Cardiac muscle cell (in vitro differentiated cells and primary cell): Measurements from ENCODE around the gene WDR82. TPM values are rescaled to one million over a fixed set of nuclear protein-coding genes. Genes with fewer than 3 reads are reported as not detected.

ENCODE experiments used
- DNase-seq, 2 donors: peaks; one replicate each; pipeline versions ENCODE4 v3.0.0 to v3.0.0-alpha.2; 2010 to 2017; ENCODE audit warnings: low read depth in 1 of 2, low spot score in 1 of 2
- H3K27ac ChIP-seq: fragments of 200-600 bp; sonication (generic); 2 replicates; pipeline ENCODE4 v1.5.1; 2016
- H3K27me3 ChIP-seq: fragments of 200-600 bp; sonication (generic); 2 replicates; pipeline ENCODE4 v1.6.0; 2016; ENCODE audit warnings: control low read depth
- H3K36me3 ChIP-seq: fragments of 200-600 bp; sonication (generic); 2 replicates; pipeline ENCODE4 v1.5.1; 2016; ENCODE audit warnings: control low read depth
- H3K4me1 ChIP-seq: fragments of 200-600 bp; sonication (generic); 2 replicates; pipeline ENCODE4 v1.8.1; 2017; ENCODE audit warnings: low read depth, mild to moderate bottlenecking, mixed run types
- H3K4me3 ChIP-seq: fragments of 200-600 bp; sonication (generic); 2 replicates; pipeline ENCODE4 v1.5.1; 2016; ENCODE audit warnings: mild to moderate bottlenecking
- H3K9me3 ChIP-seq: fragments of 200-600 bp; sonication (generic); 2 replicates; pipeline ENCODE4 v1.5.1; 2017; ENCODE audit warnings: low read depth, mild to moderate bottlenecking, control low read depth
- polyA plus RNA-seq: library from polyadenylated mRNA; unstranded; fragments of >200 nt; fragmentation: Nextera tagmentation; extraction: Ambion mirVana; gene quantifications from 2 replicates; pipeline ENCODE4 v1.2.1, GENCODE V29; 2016
- total RNA-seq: library from RNA; depleted of rRNA; stranded (reverse); fragments of >200 nt; gene quantifications from 2 replicates; pipeline ENCODE4 v1.2.3, GENCODE V29; 2016
- TF ChIP-seq, protein P1 (sequence below): IDR thresholded peaks from 2 replicates; pipeline ENCODE4 v1.5.1; 2012; ENCODE audit warnings: low read depth, mild to moderate bottlenecking, low read length

The WDR82 gene
- total and polyA plus RNA-seq, 2 experiments from 2014 or later = 30.7 to 35.4 TPM

DNA sequence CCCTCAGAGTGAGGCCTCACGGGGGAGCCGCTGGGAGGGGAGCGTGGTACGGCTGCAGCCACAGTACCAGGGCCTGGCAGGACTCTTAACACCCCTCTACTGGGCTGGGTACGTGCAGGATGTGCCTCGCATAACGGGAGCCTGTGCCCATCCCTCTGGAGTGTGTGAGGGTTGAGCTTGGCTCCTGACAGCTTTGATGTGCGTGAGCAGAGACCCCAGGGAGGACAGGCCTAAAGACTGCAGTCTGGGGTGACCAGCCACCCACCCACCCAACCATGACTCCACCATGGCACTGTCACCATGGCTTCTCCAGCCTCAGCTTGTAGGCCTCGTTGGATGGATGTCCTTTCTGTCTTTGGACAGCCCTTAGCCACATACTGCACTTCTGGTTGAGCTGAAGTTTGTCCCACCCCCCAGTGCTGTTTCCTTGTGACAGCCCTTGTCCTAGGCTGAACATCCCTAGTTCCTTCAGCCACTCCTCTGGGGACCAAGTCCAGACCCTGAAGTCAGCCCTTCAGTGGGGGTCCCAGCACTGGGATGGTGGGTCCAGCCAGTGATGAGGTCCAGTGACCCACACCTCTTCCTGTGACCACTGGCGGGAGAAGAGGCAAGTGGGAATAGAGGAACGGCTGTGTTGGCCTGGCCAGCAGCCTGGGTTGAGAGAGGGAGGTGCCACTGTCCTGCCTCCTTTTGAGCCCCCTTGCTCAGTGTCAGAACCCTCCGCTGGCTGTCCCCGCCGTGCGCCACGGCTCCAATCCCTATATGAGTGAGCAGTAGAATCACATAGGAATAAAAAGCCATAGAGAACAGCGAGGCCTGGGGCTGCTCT is 15.3 kb upstream of the WDR82 start:
- Histone ChIP-seq H3K27ac (no peak overlapping the region), H3K4me3 (no peak overlapping the region), H3K27me3 (no peaks in the 10 kb centered on the region), H3K9me3 (no peaks in the 10 kb centered on the region), H3K36me3 (no peaks in the 10 kb centered on the region), H3K4me1 (peaks cover 10% of the 10 kb centered on the region)
- DNase-seq = no peak
- TF ChIP-seq, protein P1, sequence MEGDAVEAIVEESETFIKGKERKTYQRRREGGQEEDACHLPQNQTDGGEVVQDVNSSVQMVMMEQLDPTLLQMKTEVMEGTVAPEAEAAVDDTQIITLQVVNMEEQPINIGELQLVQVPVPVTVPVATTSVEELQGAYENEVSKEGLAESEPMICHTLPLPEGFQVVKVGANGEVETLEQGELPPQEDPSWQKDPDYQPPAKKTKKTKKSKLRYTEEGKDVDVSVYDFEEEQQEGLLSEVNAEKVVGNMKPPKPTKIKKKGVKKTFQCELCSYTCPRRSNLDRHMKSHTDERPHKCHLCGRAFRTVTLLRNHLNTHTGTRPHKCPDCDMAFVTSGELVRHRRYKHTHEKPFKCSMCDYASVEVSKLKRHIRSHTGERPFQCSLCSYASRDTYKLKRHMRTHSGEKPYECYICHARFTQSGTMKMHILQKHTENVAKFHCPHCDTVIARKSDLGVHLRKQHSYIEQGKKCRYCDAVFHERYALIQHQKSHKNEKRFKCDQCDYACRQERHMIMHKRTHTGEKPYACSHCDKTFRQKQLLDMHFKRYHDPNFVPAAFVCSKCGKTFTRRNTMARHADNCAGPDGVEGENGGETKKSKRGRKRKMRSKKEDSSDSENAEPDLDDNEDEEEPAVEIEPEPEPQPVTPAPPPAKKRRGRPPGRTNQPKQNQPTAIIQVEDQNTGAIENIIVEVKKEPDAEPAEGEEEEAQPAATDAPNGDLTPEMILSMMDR = no peak

DNA sequence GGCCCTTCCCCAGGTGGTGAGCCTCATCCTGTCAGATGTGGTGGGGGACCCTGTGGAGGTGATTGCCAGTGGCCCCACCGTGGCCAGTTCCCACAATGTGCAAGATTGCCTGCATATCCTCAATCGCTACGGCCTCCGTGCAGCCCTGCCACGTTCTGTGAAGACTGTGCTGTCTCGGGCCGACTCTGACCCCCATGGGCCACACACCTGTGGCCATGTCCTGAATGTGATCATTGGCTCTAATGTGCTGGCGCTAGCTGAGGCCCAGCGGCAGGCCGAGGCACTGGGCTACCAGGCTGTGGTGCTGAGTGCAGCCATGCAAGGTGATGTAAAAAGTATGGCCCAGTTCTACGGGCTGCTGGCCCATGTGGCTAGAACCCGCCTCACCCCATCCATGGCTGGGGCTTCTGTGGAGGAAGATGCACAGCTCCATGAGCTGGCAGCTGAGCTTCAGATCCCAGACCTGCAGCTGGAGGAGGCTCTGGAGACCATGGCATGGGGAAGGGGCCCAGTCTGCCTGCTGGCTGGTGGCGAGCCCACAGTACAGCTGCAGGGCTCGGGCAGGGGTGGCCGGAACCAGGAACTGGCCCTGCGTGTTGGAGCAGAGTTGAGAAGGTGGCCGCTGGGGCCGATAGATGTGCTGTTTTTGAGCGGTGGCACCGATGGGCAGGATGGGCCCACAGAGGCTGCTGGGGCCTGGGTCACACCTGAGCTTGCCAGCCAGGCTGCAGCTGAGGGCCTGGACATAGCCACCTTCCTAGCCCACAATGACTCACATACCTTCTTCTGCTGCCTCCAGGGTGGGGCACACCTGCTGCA is 14.0 kb upstream of the WDR82 start:
- no peak for DNase-seq
- Histone ChIP-seq H3K27me3 (no peaks in the 10 kb centered on the region), H3K9me3 (no peaks in the 10 kb centered on the region), H3K27ac (no peak overlapping the region), H3K4me1 (no peaks in the 10 kb centered on the region), H3K36me3 (no peaks in the 10 kb centered on the region), H3K4me3 (no peak overlapping the region)
- TF ChIP-seq, protein P1 = no peak

- H3K4me1 ChIP-seq = no peaks in the 10 kb centered on the region
- H3K36me3 ChIP-seq = no peaks in the 10 kb centered on the region
- H3K4me3 ChIP-seq = no peak overlapping the region
- peak in 1 of 2 donors; percentile 51 for DNase-seq
- no peaks in the 10 kb centered on the region for H3K9me3 ChIP-seq
- no peaks in the 10 kb centered on the region for H3K27me3 ChIP-seq
- no peak overlapping the region for H3K27ac ChIP-seq
- TF ChIP-seq, protein P1 = peak; percentile 54
Observed at GRCh38 chr3:52291508-52292181, 13.2 kb upstream of the WDR82 start.

- H3K9me3 ChIP-seq = no peaks in the 10 kb centered on the region
- no peak overlapping the region for H3K27ac ChIP-seq
- DNase-seq = no peak
- no peaks in the 10 kb centered on the region for H3K27me3 ChIP-seq
- TF ChIP-seq, protein P1 = no peak
- no peaks in the 10 kb centered on the region for H3K4me1 ChIP-seq
- H3K4me3 ChIP-seq = no peak overlapping the region
- H3K36me3 ChIP-seq = no peaks in the 10 kb centered on the region
Observed at GRCh38 chr3:52290596-52291507, 12.4 kb upstream of the WDR82 start.
